ENCODE measurements around the gene EGFL8.

EGFL8 gene

DNA sequence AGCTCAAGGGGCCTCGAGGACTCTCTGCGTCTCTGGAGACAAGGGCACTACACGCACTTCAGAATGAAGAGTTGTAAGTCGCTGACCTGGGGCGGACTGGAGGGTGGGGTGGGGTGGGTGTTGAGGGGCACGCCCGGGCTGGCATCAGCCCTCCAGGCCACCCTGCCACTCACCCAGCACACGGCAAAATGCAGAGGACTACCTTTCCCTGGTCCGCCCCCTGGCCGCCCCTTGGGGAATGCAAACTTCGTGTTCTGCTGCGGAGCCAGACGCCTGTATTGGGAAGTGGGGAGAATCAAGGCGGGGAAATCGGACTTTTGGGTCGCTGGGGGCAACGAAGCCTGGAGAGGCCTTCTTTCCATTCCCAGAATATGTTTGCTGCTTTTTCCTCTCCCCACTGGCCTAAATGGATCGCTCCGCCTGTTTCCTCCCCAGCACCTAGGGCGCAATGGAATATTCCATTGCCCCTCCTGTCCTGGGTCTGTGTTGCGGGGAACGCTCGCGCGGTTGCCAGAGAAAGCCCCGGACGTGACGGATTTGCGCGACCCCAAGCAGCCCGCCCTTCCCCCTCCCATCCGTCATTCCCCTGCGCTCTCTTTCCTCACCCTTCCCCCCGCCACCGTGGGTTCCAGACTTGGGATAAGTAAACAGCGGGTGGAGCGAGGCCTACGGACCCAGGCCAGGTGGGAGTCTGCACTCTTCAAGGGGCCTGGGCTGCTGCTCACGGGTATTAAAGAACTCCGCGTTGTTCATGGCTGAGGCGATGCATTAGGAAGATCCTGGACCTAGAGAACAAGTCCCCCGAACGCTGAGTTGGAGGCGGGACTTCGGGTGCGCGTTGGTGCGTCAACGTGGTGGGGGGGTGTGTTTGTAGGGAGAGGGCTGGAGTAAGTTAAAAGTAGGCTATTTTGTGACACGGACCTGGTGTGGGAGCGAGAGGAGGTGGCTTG lies 10.6 kb upstream of the EGFL8 start, which contains the start of gene PPT2:
Gene PPT2, plus strand, starts transcription at position 578 of the 950 bp plus-strand sequence. CDS start 454 bp downstream, outside the sequence.
- H3K4me3 ChIP-seq (replicated peaks; ENCODE audit: low read depth, low read length): peak within 1 kb of the TSS; percentile 96
- DNase-seq (ENCODE audit: extremely low read depth, low read depth): peak; percentile 75
- TF ChIP-seq, protein P1, sequence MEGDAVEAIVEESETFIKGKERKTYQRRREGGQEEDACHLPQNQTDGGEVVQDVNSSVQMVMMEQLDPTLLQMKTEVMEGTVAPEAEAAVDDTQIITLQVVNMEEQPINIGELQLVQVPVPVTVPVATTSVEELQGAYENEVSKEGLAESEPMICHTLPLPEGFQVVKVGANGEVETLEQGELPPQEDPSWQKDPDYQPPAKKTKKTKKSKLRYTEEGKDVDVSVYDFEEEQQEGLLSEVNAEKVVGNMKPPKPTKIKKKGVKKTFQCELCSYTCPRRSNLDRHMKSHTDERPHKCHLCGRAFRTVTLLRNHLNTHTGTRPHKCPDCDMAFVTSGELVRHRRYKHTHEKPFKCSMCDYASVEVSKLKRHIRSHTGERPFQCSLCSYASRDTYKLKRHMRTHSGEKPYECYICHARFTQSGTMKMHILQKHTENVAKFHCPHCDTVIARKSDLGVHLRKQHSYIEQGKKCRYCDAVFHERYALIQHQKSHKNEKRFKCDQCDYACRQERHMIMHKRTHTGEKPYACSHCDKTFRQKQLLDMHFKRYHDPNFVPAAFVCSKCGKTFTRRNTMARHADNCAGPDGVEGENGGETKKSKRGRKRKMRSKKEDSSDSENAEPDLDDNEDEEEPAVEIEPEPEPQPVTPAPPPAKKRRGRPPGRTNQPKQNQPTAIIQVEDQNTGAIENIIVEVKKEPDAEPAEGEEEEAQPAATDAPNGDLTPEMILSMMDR (IDR thresholded peaks at IDR 0.05; ENCODE audit: low read depth, low read length, missing control alignments): peak; percentile 22

DNA sequence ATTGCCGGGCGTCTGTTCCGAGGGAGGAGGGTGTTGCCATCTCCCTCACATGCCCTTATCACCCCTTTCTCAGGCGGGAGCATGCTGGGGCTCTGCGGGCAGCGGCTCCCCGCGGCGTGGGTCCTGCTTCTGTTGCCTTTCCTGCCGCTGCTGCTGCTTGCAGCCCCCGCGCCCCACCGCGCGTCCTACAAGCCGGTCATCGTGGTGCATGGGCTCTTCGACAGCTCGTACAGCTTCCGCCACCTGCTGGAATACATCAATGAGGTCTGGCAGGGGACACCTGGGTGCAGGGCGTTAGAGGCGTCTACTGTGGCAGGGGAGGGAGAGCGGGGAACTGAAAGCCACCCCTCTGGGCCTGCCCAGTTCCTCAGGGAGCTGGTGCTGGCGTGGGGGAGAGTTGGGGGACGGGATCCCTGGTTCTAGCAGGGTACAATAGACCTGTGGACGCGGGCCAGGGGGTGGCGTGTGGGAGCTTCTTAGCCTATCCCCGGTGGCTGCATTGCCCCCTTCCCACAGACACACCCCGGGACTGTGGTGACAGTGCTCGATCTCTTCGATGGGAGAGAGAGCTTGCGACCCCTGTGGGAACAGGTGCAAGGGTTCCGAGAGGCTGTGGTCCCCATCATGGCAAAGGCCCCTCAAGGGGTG lies 9.8 kb upstream of the EGFL8 start:
- peak overlapping the region; percentile 96 for H3K4me3 ChIP-seq (replicated peaks; ENCODE audit: low read depth, low read length)
- TF ChIP-seq, protein P1 (IDR thresholded peaks at IDR 0.05; ENCODE audit: low read depth, low read length, missing control alignments): peak; percentile 47
- no peak for DNase-seq (ENCODE audit: extremely low read depth, low read depth)

DNA sequence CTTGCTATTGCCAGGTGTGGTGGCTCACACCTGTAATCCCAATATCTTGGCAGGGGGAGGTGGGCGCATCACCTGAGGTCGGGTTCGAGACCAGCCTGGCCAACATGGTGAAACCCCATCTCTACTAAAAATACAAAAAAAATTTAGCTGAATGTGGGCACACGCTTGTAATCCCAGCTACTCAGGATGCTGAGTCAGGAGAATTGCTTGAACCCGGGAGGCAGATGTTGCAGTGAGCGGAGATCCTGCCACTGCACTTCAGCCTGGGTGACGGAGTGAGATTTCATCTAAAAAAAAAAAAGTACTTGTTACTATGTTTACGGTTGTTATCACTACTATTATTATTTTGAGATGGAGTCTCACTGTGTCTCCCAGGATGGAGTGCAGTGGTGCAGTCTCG lies 7.5 kb upstream of the EGFL8 start:
- no peak for DNase-seq (ENCODE audit: extremely low read depth, low read depth)
- TF ChIP-seq, protein P1 (IDR thresholded peaks at IDR 0.05; ENCODE audit: low read depth, low read length, missing control alignments): no peak
- H3K4me3 ChIP-seq (replicated peaks; ENCODE audit: low read depth, low read length): no peak overlapping the region

DNA sequence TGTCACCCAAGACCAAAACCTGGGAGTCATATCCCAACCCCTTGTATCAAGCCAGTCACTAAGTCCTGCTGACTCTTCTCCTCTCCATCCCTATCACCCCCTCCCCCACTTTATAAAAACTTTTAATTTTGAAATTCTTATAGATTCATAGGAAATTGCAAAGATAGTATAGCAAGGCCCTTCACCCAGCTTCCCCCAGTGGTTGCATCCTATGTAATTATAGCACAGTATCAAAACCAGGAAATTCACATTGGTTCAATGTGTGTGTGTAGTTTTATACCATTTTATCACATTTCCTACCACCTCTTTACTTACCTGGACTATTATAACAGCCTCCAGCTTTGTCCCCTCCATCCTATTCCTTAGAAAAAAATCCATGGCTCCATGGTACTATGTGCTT lies 6.3 kb upstream of the EGFL8 start:
- H3K4me3 ChIP-seq (replicated peaks; ENCODE audit: low read depth, low read length): no peak overlapping the region
- TF ChIP-seq, protein P1 (IDR thresholded peaks at IDR 0.05; ENCODE audit: low read depth, low read length, missing control alignments): no peak
- no peak for DNase-seq (ENCODE audit: extremely low read depth, low read depth)

DNA sequence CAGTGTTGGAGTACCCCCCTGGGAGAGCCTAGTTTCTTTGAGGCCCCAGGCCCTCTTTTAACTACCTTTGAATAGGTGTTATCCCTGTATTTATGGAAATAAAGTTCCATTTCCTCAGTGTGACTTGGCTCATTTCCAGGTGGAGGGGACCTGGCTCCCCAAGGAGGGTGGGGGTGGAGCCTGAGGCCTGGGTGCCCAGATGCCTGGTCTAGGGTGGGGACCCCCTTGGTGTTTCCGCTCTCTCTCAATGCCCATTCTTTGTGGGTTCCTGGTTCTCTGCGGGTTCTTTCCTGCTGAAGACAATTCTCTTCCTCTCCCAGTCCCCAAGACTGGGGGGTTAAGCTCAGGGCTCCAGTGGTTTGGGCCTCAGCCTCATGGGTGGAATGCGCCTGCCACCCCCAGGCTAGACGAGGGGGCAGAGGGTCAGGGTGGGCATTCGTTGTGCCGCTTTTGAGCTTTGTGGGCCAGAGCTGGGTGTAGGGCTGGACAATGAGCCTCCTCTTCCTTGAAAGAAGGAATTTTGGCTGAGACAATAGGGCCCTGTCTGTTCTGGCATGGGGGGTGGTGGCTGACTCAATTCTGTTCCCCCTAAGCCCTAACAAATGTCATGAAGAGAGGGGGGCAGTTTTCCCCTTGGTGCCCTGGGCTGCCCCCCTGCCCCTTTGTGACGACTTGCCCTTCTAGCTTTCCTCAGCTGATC lies 686 bp upstream of the EGFL8 start:
- TF ChIP-seq, protein P1 (IDR thresholded peaks at IDR 0.05; ENCODE audit: low read depth, low read length, missing control alignments): no peak
- no peak overlapping the region for H3K4me3 ChIP-seq (replicated peaks; ENCODE audit: low read depth, low read length)
- no peak for DNase-seq (ENCODE audit: extremely low read depth, low read depth)

DNA sequence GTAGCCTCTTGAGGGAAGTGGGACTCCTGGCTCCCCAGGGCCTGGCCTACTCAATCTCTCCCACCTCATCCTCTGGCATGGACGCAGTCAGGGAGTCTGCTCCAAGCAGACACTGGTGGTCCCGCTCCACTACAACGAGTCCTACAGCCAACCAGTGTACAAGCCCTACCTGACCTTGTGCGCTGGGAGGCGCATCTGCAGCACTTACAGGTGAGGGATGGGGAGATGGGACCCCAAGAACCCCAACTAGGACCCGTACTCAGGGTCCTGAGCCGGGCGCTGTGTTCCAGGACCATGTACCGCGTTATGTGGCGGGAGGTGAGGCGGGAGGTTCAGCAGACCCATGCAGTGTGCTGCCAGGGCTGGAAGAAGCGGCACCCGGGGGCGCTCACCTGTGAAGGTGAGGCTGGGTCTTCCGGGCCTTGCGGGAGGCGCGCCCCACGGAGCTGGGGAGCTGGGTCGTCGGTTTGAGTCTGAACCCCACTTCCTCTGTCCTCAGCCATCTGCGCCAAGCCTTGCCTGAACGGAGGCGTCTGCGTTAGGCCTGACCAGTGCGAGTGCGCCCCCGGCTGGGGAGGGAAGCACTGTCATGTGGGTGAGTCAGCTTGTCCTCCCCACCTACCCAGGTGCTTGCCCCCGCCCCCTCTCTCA lies 2.1 kb downstream of the EGFL8 start:
- TF ChIP-seq, protein P1 (IDR thresholded peaks at IDR 0.05; ENCODE audit: low read depth, low read length, missing control alignments): peak; percentile 8
- H3K4me3 ChIP-seq (replicated peaks; ENCODE audit: low read depth, low read length): no peak overlapping the region
- no peak for DNase-seq (ENCODE audit: extremely low read depth, low read depth)
